ENCODE results near the gene COASY.

The COASY gene

GRCh38 chr17:42566215-42566882, 4.4 kb downstream of the COASY start:
- H3K27me3 ChIP-seq (replicated peaks; ENCODE audit: control insufficient read depth, insufficient read depth, low read length), result no peaks in the 10 kb centered on the region

GRCh38 chr17:42566883-42567573, 5.1 kb downstream of the COASY start, which contains the start of gene MLX:
TSS of gene MLX (plus strand) at chr17:42567100. CDS start at chr17:42567125, 25 bp downstream.
- H3K4me1 ChIP-seq (ENCODE audit: control insufficient read depth, insufficient read depth, low read length), result peaks cover 52% of the 10 kb centered on the region
- DNase-seq (ENCODE audit: low read depth), result peak; percentile 98
- H3K9me3 ChIP-seq (ENCODE audit: control insufficient read depth, low read length), result no peaks in the 10 kb centered on the region
- H3K27me3 ChIP-seq (replicated peaks; ENCODE audit: control insufficient read depth, insufficient read depth, low read length), result no peaks in the 10 kb centered on the region
- H3K36me3 ChIP-seq (ENCODE audit: control insufficient read depth, insufficient read depth, low read length, severe bottlenecking), result peaks cover 60% of the 10 kb centered on the region
- peak within 1 kb of the TSS; percentile 92 for H3K4me3 ChIP-seq (ENCODE audit: low read length)
- H3K9ac ChIP-seq (ENCODE audit: low read length), result peak within 1 kb of the TSS; percentile 97

More at GRCh38 chr17:42566215-42566882, 4.4 kb downstream of the COASY start:
- Histone ChIP-seq H3K4me1 (ENCODE audit: control insufficient read depth, insufficient read depth, low read length) (peaks cover 49% of the 10 kb centered on the region), H3K9me3 (ENCODE audit: control insufficient read depth, low read length) (no peaks in the 10 kb centered on the region), H3K4me3 (ENCODE audit: low read length) (peak overlapping the region; percentile 92), H3K36me3 (ENCODE audit: control insufficient read depth, insufficient read depth, low read length, severe bottlenecking) (peaks cover 53% of the 10 kb centered on the region), H3K9ac (ENCODE audit: low read length) (peak overlapping the region; percentile 97)
- DNase-seq (ENCODE audit: low read depth), result no peak

- Histone ChIP-seq H3K9me3 (ENCODE audit: control insufficient read depth, low read length) (no peaks in the 10 kb centered on the region), H3K27me3 (replicated peaks; ENCODE audit: control insufficient read depth, insufficient read depth, low read length) (no peaks in the 10 kb centered on the region), H3K4me1 (ENCODE audit: control insufficient read depth, insufficient read depth, low read length) (peaks cover 56% of the 10 kb centered on the region), H3K36me3 (ENCODE audit: control insufficient read depth, insufficient read depth, low read length, severe bottlenecking) (peaks cover 75% of the 10 kb centered on the region), H3K4me3 (ENCODE audit: low read length) (peak overlapping the region; percentile 8), H3K9ac (ENCODE audit: low read length) (peak overlapping the region; percentile 43)
- no peak for DNase-seq (ENCODE audit: low read depth)
Measured at GRCh38 chr17:42568341-42569111, 6.6 kb downstream of the COASY start.

- Histone ChIP-seq H3K4me1 (ENCODE audit: control insufficient read depth, insufficient read depth, low read length) (peaks cover 42% of the 10 kb centered on the region), H3K4me3 (ENCODE audit: low read length) (no peak overlapping the region), H3K9ac (ENCODE audit: low read length) (peak overlapping the region; percentile 50), H3K36me3 (ENCODE audit: control insufficient read depth, insufficient read depth, low read length, severe bottlenecking) (peaks cover 67% of the 10 kb centered on the region), H3K9me3 (ENCODE audit: control insufficient read depth, low read length) (no peaks in the 10 kb centered on the region), H3K27me3 (replicated peaks; ENCODE audit: control insufficient read depth, insufficient read depth, low read length) (no peaks in the 10 kb centered on the region)
- DNase-seq (ENCODE audit: low read depth), result no peak
Measured at GRCh38 chr17:42571435-42572225, 9.7 kb downstream of the COASY start.

GRCh38 chr17:42573095-42573494, 11.1 kb downstream of the COASY start:
- H3K4me1 ChIP-seq (ENCODE audit: control insufficient read depth, insufficient read depth, low read length), result peaks cover 52% of the 10 kb centered on the region
- H3K27me3 ChIP-seq (replicated peaks; ENCODE audit: control insufficient read depth, insufficient read depth, low read length), result no peaks in the 10 kb centered on the region
- no peak for DNase-seq (ENCODE audit: low read depth)
- no peaks in the 10 kb centered on the region for H3K9me3 ChIP-seq (ENCODE audit: control insufficient read depth, low read length)
- H3K36me3 ChIP-seq (ENCODE audit: control insufficient read depth, insufficient read depth, low read length, severe bottlenecking), result peaks cover 67% of the 10 kb centered on the region
- peak overlapping the region; percentile 6 for H3K9ac ChIP-seq (ENCODE audit: low read length)
- no peak overlapping the region for H3K4me3 ChIP-seq (ENCODE audit: low read length)

GRCh38 chr17:42574463-42574862, 12.5 kb downstream of the COASY start:
- Histone ChIP-seq H3K27me3 (replicated peaks; ENCODE audit: control insufficient read depth, insufficient read depth, low read length) (no peaks in the 10 kb centered on the region), H3K4me3 (ENCODE audit: low read length) (no peak overlapping the region), H3K9me3 (ENCODE audit: control insufficient read depth, low read length) (no peaks in the 10 kb centered on the region), H3K36me3 (ENCODE audit: control insufficient read depth, insufficient read depth, low read length, severe bottlenecking) (peaks cover 58% of the 10 kb centered on the region), H3K9ac (ENCODE audit: low read length) (no peak overlapping the region), H3K4me1 (ENCODE audit: control insufficient read depth, insufficient read depth, low read length) (peaks cover 47% of the 10 kb centered on the region)
- no peak for DNase-seq (ENCODE audit: low read depth)

- H3K4me3 ChIP-seq (ENCODE audit: low read length), result peak overlapping the region; percentile 96
- H3K9me3 ChIP-seq (ENCODE audit: control insufficient read depth, low read length), result no peaks in the 10 kb centered on the region
- H3K4me1 ChIP-seq (ENCODE audit: control insufficient read depth, insufficient read depth, low read length), result peaks cover 31% of the 10 kb centered on the region
- DNase-seq (ENCODE audit: low read depth), result peak; percentile 28
- H3K36me3 ChIP-seq (ENCODE audit: control insufficient read depth, insufficient read depth, low read length, severe bottlenecking), result peaks cover 60% of the 10 kb centered on the region
- peak overlapping the region; percentile 99 for H3K9ac ChIP-seq (ENCODE audit: low read length)
- H3K27me3 ChIP-seq (replicated peaks; ENCODE audit: control insufficient read depth, insufficient read depth, low read length), result no peaks in the 10 kb centered on the region
Measured at GRCh38 chr17:42577140-42577531, 15.2 kb downstream of the COASY start.

- DNase-seq (ENCODE audit: low read depth), result peak; percentile 98
- Histone ChIP-seq H3K9me3 (ENCODE audit: control insufficient read depth, low read length) (no peaks in the 10 kb centered on the region), H3K36me3 (ENCODE audit: control insufficient read depth, insufficient read depth, low read length, severe bottlenecking) (peaks cover 60% of the 10 kb centered on the region), H3K4me1 (ENCODE audit: control insufficient read depth, insufficient read depth, low read length) (peaks cover 27% of the 10 kb centered on the region), H3K4me3 (ENCODE audit: low read length) (peak within 1 kb of the TSS; percentile 96), H3K9ac (ENCODE audit: low read length) (peak within 1 kb of the TSS; percentile 99), H3K27me3 (replicated peaks; ENCODE audit: control insufficient read depth, insufficient read depth, low read length) (no peaks in the 10 kb centered on the region)
Measured at GRCh38 chr17:42577532-42578281, 15.8 kb downstream of the COASY start, which contains the start of gene PSMC3IP. TSS of gene PSMC3IP (minus strand) at chr17:42577729. CDS start at chr17:42577686, 43 bp downstream.

- Histone ChIP-seq H3K4me1 (ENCODE audit: control insufficient read depth, insufficient read depth, low read length) (peaks cover 20% of the 10 kb centered on the region), H3K4me3 (ENCODE audit: low read length) (peak overlapping the region; percentile 96), H3K27me3 (replicated peaks; ENCODE audit: control insufficient read depth, insufficient read depth, low read length) (no peaks in the 10 kb centered on the region), H3K36me3 (ENCODE audit: control insufficient read depth, insufficient read depth, low read length, severe bottlenecking) (peaks cover 60% of the 10 kb centered on the region), H3K9ac (ENCODE audit: low read length) (peak overlapping the region; percentile 99), H3K9me3 (ENCODE audit: control insufficient read depth, low read length) (no peaks in the 10 kb centered on the region)
- peak; percentile 87 for DNase-seq (ENCODE audit: low read depth)
Measured at GRCh38 chr17:42578282-42578869, 16.4 kb downstream of the COASY start.

Measured in adipocyte (in vitro differentiated cells).